H1 (cell line): Measurements from ENCODE around the gene FMNL2. TPM values are rescaled to one million over a fixed set of nuclear protein-coding genes. Genes with fewer than 3 reads are reported as not detected.

ENCODE experiments used
- CTCF ChIA-PET: fragments of 300-600 bp; sonication (Branson Sonifier 250); formaldehyde crosslinking; loops from one replicate; lab custom pipeline; 2021; ENCODE audit not compliant: partially characterized antibody; lab: Charles Lee
- POLR2A ChIA-PET: fragments of 300-600 bp; sonication (Branson Sonifier 250); formaldehyde crosslinking; loops from one replicate; lab custom pipeline; 2021; ENCODE audit warnings: inconsistent platforms; ENCODE audit not compliant: partially characterized antibody; lab: Charles Lee
- DNase-seq, 2 experiments: peaks; one replicate each; pipeline versions ENCODE4 v3.0.0 to v3.0.0-alpha.2; 2010 to 2022; ENCODE audit warnings: low spot score in 2 of 2, low read depth in 1 of 2, mixed read lengths in 1 of 2
- FAIRE-seq: peaks from 2 replicates; lab custom pipeline; 2011; peaks lifted over from hg19 to GRCh38; lab: Jason Lieb, UNC
- H2AFZ ChIP-seq: 2 replicates; pipeline ENCODE4 v1.8.1; 2012; ENCODE audit warnings: low read length, inconsistent platforms
- H2AK5ac ChIP-seq: 2 replicates; pipeline ENCODE4 v1.6.1; 2013; ENCODE audit warnings: low read depth, low read length
- H2BK120ac ChIP-seq: replicated peaks from 2 replicates; pipeline ENCODE3; 2013; ENCODE audit warnings: low read depth, low read length, inconsistent platforms
- H2BK12ac ChIP-seq: 2 replicates; pipeline ENCODE4 v1.6.1; 2013; ENCODE audit warnings: low read depth, low read length
- H2BK15ac ChIP-seq: 2 replicates; pipeline ENCODE4 v1.6.1; 2013; ENCODE audit warnings: low read length
- H2BK20ac ChIP-seq: 2 replicates; pipeline ENCODE4 v1.6.1; 2013; ENCODE audit warnings: low read length
- H2BK5ac ChIP-seq: 2 replicates; pipeline ENCODE4 v1.6.1; 2013; ENCODE audit warnings: low read depth, low read length
- H3K14ac ChIP-seq: 2 replicates; pipeline ENCODE4 v1.6.1; 2013; ENCODE audit warnings: inconsistent platforms; ENCODE audit not compliant: insufficient read length
- H3K18ac ChIP-seq: 2 replicates; pipeline ENCODE4 v1.6.1; 2013; ENCODE audit warnings: low read length; ENCODE audit errors: extremely low read depth
- H3K23ac ChIP-seq: 2 replicates; pipeline ENCODE4 v1.6.1; 2013; ENCODE audit warnings: inconsistent platforms; ENCODE audit not compliant: insufficient read length
- H3K23me2 ChIP-seq: 2 replicates; pipeline ENCODE4 v1.6.1; 2013; ENCODE audit warnings: low read depth, low read length
- H3K27ac ChIP-seq: 2 replicates; pipeline ENCODE4 v1.6.1; 2011; ENCODE audit warnings: low read depth, low read length, inconsistent platforms
- H3K27me3 ChIP-seq, 4 experiments: replicated peaks in 1 of 4; 1 replicate in 1 of 4; 2 replicates in 3 of 4; pipeline versions ENCODE4 v1.6.1 to v1.8.1; 2011 to 2013; ENCODE audit warnings: low read length in 3 of 4, mild to moderate bottlenecking in 3 of 4, inconsistent platforms in 2 of 4, mixed read lengths in 2 of 4, moderate library complexity in 1 of 4; ENCODE audit not compliant: control insufficient read depth in 3 of 4, insufficient read depth in 3 of 4; ENCODE audit errors: extremely low read depth in 1 of 4
- H3K36me3 ChIP-seq, 4 experiments: 2 replicates each; pipeline versions ENCODE4 v1.6.1 to v1.8.1; 2011 to 2013; ENCODE audit warnings: mild to moderate bottlenecking in 4 of 4, low read length in 3 of 4, moderate library complexity in 2 of 4, control low read depth in 1 of 4, inconsistent platforms in 1 of 4; ENCODE audit not compliant: insufficient read depth in 4 of 4, control insufficient read depth in 2 of 4
- H3K4ac ChIP-seq: replicated peaks from 2 replicates; pipeline ENCODE3; 2013; ENCODE audit warnings: low read length, low read depth, mixed read lengths, inconsistent platforms; ENCODE audit not compliant: insufficient read length
- H3K4me1 ChIP-seq, 4 experiments: replicated peaks in 1 of 4; 1 replicate in 1 of 4; 2 replicates in 3 of 4; pipeline versions ENCODE4 v1.6.1 to v1.8.1; 2011 to 2013; ENCODE audit warnings: low read length in 3 of 4, inconsistent platforms in 2 of 4, mixed read lengths in 1 of 4; ENCODE audit not compliant: insufficient read depth in 4 of 4, control insufficient read depth in 3 of 4
- H3K4me2 ChIP-seq, 2 experiments: 2 replicates each; pipeline versions ENCODE4 v1.6.1 to v1.8.1; 2011 to 2013; ENCODE audit warnings: low read depth in 2 of 2, low read length in 2 of 2, control low read depth in 1 of 2, inconsistent platforms in 1 of 2, mild to moderate bottlenecking in 1 of 2; ENCODE audit not compliant: insufficient read depth in 1 of 2
- H3K4me3 ChIP-seq, 4 experiments: fragments of 200-600, 300-600 bp in 1 of 4; sonication (generic), shearing (Covaris generic), sonication (Bioruptor Twin) in 1 of 4; 2 replicates each; pipeline versions ENCODE4 v1.5.1 to v1.8.1; 2011 to 2016; ENCODE audit warnings: low read length in 4 of 4, low read depth in 3 of 4, control low read depth in 2 of 4, inconsistent platforms in 2 of 4, mild to moderate bottlenecking in 2 of 4, mixed read lengths in 1 of 4, moderate library complexity in 1 of 4; ENCODE audit not compliant: insufficient read depth in 2 of 4; ENCODE audit errors: extremely low read depth in 1 of 4
- H3K56ac ChIP-seq: replicated peaks from 2 replicates; pipeline ENCODE3; 2013; ENCODE audit warnings: low read depth, mild to moderate bottlenecking, mixed read lengths, low read length, inconsistent platforms; ENCODE audit not compliant: insufficient read length
- H3K79me1 ChIP-seq: 2 replicates; pipeline ENCODE4 v1.6.1; 2013; ENCODE audit warnings: low read depth, low read length, control low read depth
- H3K79me2 ChIP-seq, 2 experiments: 2 replicates each; pipeline versions ENCODE4 v1.6.1 to v1.8.1; 2012 to 2013; ENCODE audit warnings: low read length in 2 of 2, mild to moderate bottlenecking in 2 of 2, inconsistent platforms in 1 of 2; ENCODE audit not compliant: insufficient read depth in 2 of 2, control insufficient read depth in 1 of 2
- H3K9ac ChIP-seq, 4 experiments: replicated peaks in 1 of 4; 1 replicate in 1 of 4; 2 replicates in 3 of 4; pipeline versions ENCODE4 v1.6.1 to v1.8.1; 2011 to 2013; ENCODE audit warnings: low read depth in 3 of 4, low read length in 3 of 4, control low read depth in 2 of 4, mild to moderate bottlenecking in 2 of 4, moderate library complexity in 2 of 4, inconsistent platforms in 1 of 4; ENCODE audit errors: extremely low read depth in 1 of 4
- H3K9me3 ChIP-seq, 2 experiments: 2 replicates each; pipeline versions ENCODE4 v1.6.1 to v1.8.1; 2012 to 2013; ENCODE audit warnings: mild to moderate bottlenecking in 2 of 2, moderate library complexity in 2 of 2, control low read depth in 1 of 2, inconsistent platforms in 1 of 2, low read depth in 1 of 2, low read length in 1 of 2, mixed read lengths in 1 of 2; ENCODE audit not compliant: insufficient read depth in 2 of 2
- H4K20me1 ChIP-seq, 2 experiments: replicated peaks in 1 of 2; 2 replicates each; pipeline versions ENCODE3 to v1.8.1; 2011 to 2013; ENCODE audit warnings: inconsistent platforms in 2 of 2, low read length in 2 of 2, mild to moderate bottlenecking in 1 of 2; ENCODE audit not compliant: insufficient read depth in 2 of 2, control insufficient read depth in 1 of 2
- H4K5ac ChIP-seq: 2 replicates; pipeline ENCODE4 v1.6.1; 2013; ENCODE audit warnings: low read length, low read depth, mixed read lengths, inconsistent platforms; ENCODE audit not compliant: insufficient read length
- H4K8ac ChIP-seq: 2 replicates; pipeline ENCODE4 v1.8.0; 2013; ENCODE audit warnings: mild to moderate bottlenecking, moderate library complexity, low read length, inconsistent platforms; ENCODE audit not compliant: insufficient read depth; ENCODE audit errors: extremely low read depth
- H4K91ac ChIP-seq: replicated peaks from 2 replicates; pipeline ENCODE3; 2013; ENCODE audit warnings: low read length, mixed read lengths, inconsistent platforms; ENCODE audit not compliant: insufficient read length
- GABPA ChIP-seq: IDR thresholded peaks from 2 replicates; pipeline ENCODE4 v1.6.1; 2011; ENCODE audit warnings: mild to moderate bottlenecking, low read length, moderate library complexity, borderline replicate concordance; ENCODE audit not compliant: insufficient read depth
- RAD21 ChIP-seq, 2 experiments: IDR thresholded peaks in 1 of 2; conservative IDR thresholded peaks in 1 of 2; 2 replicates each; pipeline ENCODE4 v1.6.1; 2011; ENCODE audit warnings: low read depth in 2 of 2, low read length in 2 of 2, improper control_type of control experiment in 1 of 2, inconsistent platforms in 1 of 2, mild to moderate bottlenecking in 1 of 2, moderate library complexity in 1 of 2
- TCF12 ChIP-seq: IDR thresholded peaks from 2 replicates; pipeline ENCODE4 v1.6.1; 2011; ENCODE audit warnings: low read depth, mild to moderate bottlenecking, low read length
- polyA plus RNA-seq, 7 experiments: library from polyadenylated mRNA; depleted of rRNA in 3 of 7; stranded (reverse) in 5 of 7; unstranded in 2 of 7; fragments of >200 nt in 5 of 7; fragments of 200-250 nt in 2 of 7; gene quantifications; 1 replicate in 5 of 7; 2 replicates in 1 of 7; 4 replicates in 1 of 7; pipeline versions ENCODE4 v1.2.1 to v1.2.3, GENCODE V29; 2011 to 2013; ENCODE audit warnings: missing spikeins in 2 of 7, mixed read lengths in 2 of 7
- total RNA-seq: library from RNA; stranded (reverse); fragmentation: NEBNext Ultra II Directional; extraction: Animal tissue kit (Norgen Biotek cat#: 25700); gene quantifications from 2 replicates; pipeline ENCODE4 v1.2.1, GENCODE V29; 2021

Gene FMNL2
- total and polyA plus RNA-seq, 2 of the 8 experiments (the other 6 are each of a cell fraction or from before 2014, with no cell fraction given): 15.5 to 45.1 TPM

DNA sequence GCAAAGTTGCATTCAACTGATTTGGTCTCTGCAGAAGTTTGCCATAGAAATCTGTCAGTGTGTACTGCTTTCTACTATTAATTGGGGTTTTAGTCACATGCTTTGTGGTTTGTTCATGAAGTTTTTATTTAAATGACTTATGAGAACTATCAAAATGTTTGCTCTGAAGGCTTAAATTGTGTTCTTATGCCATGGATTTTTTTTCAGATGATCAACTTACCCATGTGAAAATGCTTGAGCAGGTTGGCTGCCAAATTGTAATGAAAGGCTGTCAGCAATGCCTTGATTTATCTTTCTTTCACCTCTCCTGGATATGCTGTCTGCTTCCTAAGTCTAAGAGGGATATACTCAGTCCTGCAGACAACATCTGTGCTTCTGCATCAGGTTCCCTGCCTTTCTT is 50.7 kb downstream of the FMNL2 start:
- Histone ChIP-seq H4K91ac (no peak overlapping the region), H2BK20ac (no peak overlapping the region), H3K23me2 (no peaks in the 10 kb centered on the region), H2BK120ac (no peak overlapping the region), H3K79me2 (peaks cover 2 to 85% of the 10 kb centered on the region in 2 experiments; a peak in 3 of 4 replicates), H2BK12ac (no peak overlapping the region), H3K27ac (no peak overlapping the region), H4K20me1 (peaks cover 5 to 7% of the 10 kb centered on the region in 2 experiments), H2AFZ (no peak overlapping the region), H4K5ac (no peak overlapping the region), H3K14ac (no peak overlapping the region), H3K4ac (no peak overlapping the region), H3K18ac (no peak overlapping the region), H3K23ac (no peak overlapping the region), H2AK5ac (no peak overlapping the region), H3K4me1 (peaks cover 0 to 5% (median 2%) of the 10 kb centered on the region in 4 experiments; a peak in 3 of 7 replicates), H2BK15ac (no peak overlapping the region), H3K9me3 (no peaks in the 10 kb centered on the region), H3K4me2 (no peak overlapping the region), H4K8ac (no peak overlapping the region), H3K36me3 (no peaks in the 10 kb centered on the region), H3K4me3 (no peak overlapping the region), H3K56ac (no peak overlapping the region), H3K27me3 (no peaks in the 10 kb centered on the region), H3K79me1 (peaks cover 5% of the 10 kb centered on the region; the same call in 1 of the 2 replicates), H3K9ac (no peak overlapping the region), H2BK5ac (no peak overlapping the region)
- ChIA-PET CTCF (interaction anchor here (0.8 to 2.3 kb wide), 6 partner anchors 10 to 113 kb away, joined by 3 to 6 read pairs (median 4); no protein-coding TSS in a partner anchor), POLR2A (no interaction called here)
- TF ChIP-seq GABPA (no peak), TCF12 (no peak), RAD21 (IDR thresholded peaks at IDR 0.05 in 1 of 2, conservative IDR thresholded peaks at IDR 0.05 in 1 of 2; ENCODE audit: low read depth in 2 of 2, low read length in 2 of 2) (no peak)
- FAIRE-seq: no peak
- no peak for DNase-seq
